ENCODE data around the gene KRT9.
"Not testable (repeated sequence)": the region's sequence is repeated elsewhere in the genome, so short reads cannot be mapped to it uniquely, and the experiment has no call there.

KRT9 gene

GRCh38 chr17:41578971-41579370 is 7.1 kb upstream of the KRT9 start:
- no peak for DNase-seq (ENCODE audit: low read depth, low spot score)

GRCh38 chr17:41578538-41578937 is 6.7 kb upstream of the KRT9 start:
- no peak for DNase-seq (ENCODE audit: low read depth, low spot score)

- not testable (repeated sequence) for DNase-seq (ENCODE audit: low read depth, low spot score)
Observed at GRCh38 chr17:41576740-41577139, 4.9 kb upstream of the KRT9 start.

GRCh38 chr17:41575336-41575735 is 3.5 kb upstream of the KRT9 start:
- no peak for DNase-seq (ENCODE audit: low read depth, low spot score)

GRCh38 chr17:41567317-41567716 is 4.5 kb downstream of the KRT9 start:
- no peak for DNase-seq (ENCODE audit: low read depth, low spot score)

- no peak for DNase-seq (ENCODE audit: low read depth, low spot score)
Observed at GRCh38 chr17:41565338-41565737, 6.5 kb downstream of the KRT9 start.

GRCh38 chr17:41563607-41564170 is 8.2 kb downstream of the KRT9 start:
- no peak for DNase-seq (ENCODE audit: low read depth, low spot score)

- no peak for DNase-seq (ENCODE audit: low read depth, low spot score)
Observed at GRCh38 chr17:41561554-41561953, 10.3 kb downstream of the KRT9 start.

- no peak for DNase-seq (ENCODE audit: low read depth, low spot score)
Observed at GRCh38 chr17:41559548-41559947, 12.3 kb downstream of the KRT9 start.

GRCh38 chr17:41556931-41557330 is 14.9 kb downstream of the KRT9 start:
- no peak for DNase-seq (ENCODE audit: low read depth, low spot score)

- no peak for DNase-seq (ENCODE audit: low read depth, low spot score)
Observed at GRCh38 chr17:41556306-41556705, 15.6 kb downstream of the KRT9 start.

GRCh38 chr17:41555105-41555887 is 16.6 kb downstream of the KRT9 start:
- DNase-seq (ENCODE audit: low read depth, low spot score): no peak

GRCh38 chr17:41553987-41554680 is 17.7 kb downstream of the KRT9 start:
- no peak for DNase-seq (ENCODE audit: low read depth, low spot score)

GRCh38 chr17:41553176-41553575 is 18.7 kb downstream of the KRT9 start:
- no peak for DNase-seq (ENCODE audit: low read depth, low spot score)

GRCh38 chr17:41552455-41552854 is 19.4 kb downstream of the KRT9 start:
- no peak for DNase-seq (ENCODE audit: low read depth, low spot score)

GRCh38 chr17:41551365-41551764 is 20.5 kb downstream of the KRT9 start:
- DNase-seq (ENCODE audit: low read depth, low spot score): no peak

GRCh38 chr17:41549596-41550039 is 22.2 kb downstream of the KRT9 start:
- DNase-seq (ENCODE audit: low read depth, low spot score): no peak

- DNase-seq (ENCODE audit: low read depth, low spot score): peak; percentile 78
Observed at GRCh38 chr17:41548844-41549595, 22.8 kb downstream of the KRT9 start.

GRCh38 chr17:41547921-41548843 is 23.7 kb downstream of the KRT9 start:
- peak; percentile 63 for DNase-seq (ENCODE audit: low read depth, low spot score)

- DNase-seq (ENCODE audit: low read depth, low spot score): no peak
Observed at GRCh38 chr17:41547378-41547841, 24.4 kb downstream of the KRT9 start.

GRCh38 chr17:41546819-41547218 is 25.0 kb downstream of the KRT9 start:
- DNase-seq (ENCODE audit: low read depth, low spot score): no peak
